Esophagus mucosa (tissue), 1 donor: ENCODE data around the gene CASP7. TPM values are rescaled to one million over a fixed set of nuclear protein-coding genes. Genes with fewer than 3 reads are reported as not detected.
A peak's percentile ranks its signal among the peaks of the same experiment; 100 is the strongest.

Experiments
- ATAC-seq: fragments of 200-7000 bp; cut with Tn5 transposase; one replicate; pipeline ENCODE4 v1.9.1; 2020
- total RNA-seq: library from RNA; stranded (reverse); gene quantifications from one replicate; pipeline ENCODE4 v1.2.4, GENCODE V29; 2023
- donor health status: DM: yes; HTN: yes; CAD: no.

Gene CASP7
- total RNA-seq, 1 donor from 2014 or later, result 14.0 TPM

DNA sequence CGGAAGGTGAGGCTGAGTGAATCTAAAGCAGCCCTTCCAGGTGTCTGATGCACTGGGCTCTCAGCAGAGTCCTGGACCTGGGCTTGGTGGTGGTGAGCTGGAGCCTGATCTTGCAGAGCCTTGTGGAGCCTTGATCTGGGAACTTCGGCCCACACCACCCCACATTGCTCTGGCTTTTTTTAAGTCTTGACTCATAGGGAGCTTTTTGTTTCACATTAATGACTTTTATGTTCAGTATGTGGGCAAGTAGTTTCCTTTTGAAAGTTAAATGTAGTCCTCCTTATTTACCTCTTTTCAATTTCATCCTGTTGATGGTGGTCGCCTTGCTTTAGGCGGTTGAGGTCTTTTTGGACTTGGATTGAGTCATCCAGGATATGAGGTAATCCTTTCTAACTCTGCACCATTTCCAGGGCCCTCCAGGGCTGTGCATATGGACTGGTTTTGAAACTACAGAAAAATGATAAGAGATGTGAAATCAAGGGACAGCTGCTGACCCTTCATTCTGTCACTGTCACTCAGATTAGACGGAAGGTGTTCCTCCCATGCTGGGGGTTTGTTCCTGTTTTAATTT, 12.9 kb upstream of the CASP7 start:
- no peak for ATAC-seq

DNA sequence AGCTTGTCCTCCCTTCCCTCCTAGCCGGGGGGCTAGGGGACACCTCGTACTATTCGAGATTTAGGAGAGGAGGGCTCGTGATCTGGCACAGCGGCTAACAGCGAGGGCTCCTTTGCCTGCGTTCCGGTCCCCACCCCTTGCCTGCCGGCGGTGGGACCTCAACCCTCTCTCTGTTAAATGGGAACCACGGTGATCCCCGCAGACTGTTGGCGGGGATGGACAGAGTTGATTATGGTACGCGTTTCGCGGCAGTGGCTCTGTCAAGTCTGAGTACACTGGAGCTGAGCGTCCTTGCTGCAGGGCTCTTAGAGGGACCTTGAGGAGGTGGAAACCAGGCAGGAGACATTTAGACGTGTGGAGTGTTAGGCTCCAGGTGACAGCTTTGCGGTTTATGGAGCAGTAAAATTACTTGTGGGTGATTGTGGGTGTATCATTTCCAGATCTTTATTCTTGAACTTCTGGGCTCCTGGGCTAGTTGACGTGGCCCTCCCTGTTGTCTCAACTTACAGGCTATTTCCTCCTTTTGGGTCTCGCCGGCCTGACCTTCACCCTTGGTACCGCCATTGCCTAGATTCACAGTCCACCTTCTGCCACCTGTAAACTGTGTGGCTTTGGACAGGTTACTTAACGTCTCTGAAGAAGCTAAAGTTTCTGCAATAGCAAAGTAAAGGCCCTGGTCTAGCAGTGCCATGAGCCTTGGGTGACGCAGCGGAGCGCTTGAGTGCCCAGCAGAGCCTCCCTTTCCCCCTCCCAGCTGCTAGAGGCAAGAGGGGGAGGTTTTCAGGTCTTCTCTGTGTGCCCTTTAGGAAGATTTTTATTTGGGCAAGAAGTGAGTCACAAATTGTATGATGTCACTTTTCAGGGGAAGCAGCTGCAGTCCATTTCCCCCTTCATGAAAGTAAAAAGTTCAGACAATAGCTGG, 739 bp downstream of the CASP7 start:
- ATAC-seq, result peak; percentile 63

DNA sequence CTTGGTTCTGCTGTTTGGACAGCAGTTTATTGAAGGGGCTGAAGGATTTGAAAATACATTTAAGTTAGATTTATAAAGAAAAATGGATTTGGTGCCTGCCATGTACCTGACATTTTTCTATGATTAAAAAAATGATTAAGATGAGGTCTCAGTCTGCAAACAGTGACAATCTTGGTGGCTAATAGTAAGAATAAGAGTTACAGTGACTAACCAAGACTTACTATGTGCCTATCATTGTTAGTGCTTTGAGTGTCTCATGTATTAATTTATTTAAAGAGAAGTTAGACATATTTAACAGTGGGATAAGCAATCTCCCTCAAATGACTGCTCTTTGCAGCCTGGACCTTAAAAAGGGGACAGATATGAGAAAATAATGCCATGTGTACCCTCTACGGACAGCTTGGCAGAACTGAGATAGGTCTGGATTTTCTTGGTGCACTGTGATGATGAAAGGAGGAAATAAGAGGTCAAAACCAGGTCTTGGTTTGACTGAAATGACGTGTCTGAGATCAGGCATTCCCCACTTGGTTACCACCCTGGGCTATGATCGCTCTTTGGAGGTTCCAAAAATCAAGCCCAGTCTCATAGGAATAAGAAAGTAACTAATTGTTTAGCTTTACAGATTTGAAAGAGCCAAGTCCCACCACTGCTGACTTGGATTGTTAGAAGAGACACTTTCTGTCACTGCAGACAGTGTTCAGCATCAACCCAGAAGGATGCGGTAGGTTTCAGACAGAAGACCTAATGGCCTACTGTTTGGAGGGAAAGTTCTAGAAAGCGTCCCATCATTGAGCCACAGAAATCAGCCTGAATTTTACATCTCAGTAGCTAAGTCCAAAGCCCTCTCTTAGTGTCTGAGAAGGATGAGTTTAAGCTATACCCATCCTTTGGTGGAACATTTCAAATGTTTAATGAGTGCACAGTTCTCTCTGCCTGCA, 2.1 kb downstream of the CASP7 start:
- ATAC-seq, result no peak

DNA sequence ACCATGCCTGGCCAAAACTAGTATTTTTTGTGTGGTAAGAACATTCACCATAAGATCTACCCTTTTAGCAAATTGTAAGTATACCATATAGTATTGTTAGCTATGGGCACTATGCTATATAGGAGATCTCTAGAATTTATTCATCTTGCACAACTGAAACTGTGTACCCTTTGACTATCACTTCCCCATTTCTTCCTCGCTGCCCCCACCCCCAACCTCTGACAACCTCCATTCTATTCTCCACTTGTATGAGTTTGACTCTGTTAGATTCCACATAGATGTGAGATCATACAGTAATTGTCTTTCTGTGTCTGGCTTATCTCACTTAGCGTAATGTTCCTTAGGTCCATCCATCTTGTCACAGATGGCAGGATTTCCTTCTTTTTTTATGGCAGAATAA, 3.6 kb downstream of the CASP7 start:
- ATAC-seq, result no peak

DNA sequence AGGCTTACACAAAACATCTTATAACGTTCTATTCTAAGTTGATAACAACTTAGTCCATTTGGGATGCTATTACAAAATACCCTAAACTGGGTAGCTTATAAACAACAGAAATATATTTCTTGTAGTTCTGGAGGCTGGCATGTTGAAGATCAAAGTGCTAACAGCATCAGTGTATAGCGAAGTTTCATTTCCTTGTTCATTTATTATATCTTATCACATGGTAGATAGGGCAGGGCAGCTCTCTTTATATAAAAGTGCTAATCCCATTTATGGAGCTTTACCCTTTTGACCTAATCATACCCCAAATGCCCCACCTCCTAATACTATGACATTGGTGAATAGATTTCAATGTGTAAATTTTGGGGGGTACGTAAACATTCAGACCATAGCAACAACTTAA, 6.3 kb downstream of the CASP7 start:
- no peak for ATAC-seq

DNA sequence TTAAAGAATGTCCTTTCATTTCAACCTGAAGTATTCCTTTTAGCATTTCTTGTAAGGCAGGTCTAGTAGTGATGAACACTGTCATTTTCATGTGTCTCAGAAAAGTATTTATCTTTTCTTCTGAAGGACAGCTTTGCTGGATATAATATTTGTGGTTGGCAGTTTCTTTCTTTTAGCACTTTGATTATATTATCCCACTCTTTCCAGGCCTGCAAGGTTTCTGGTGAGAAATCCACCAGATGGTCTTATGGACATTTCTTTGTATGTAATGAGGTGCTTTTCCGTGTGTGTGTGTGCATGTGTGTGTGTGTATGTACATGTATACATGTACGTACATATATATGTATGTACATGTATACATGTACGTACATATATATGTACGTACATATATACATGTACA, 7.3 kb downstream of the CASP7 start:
- no peak for ATAC-seq

DNA sequence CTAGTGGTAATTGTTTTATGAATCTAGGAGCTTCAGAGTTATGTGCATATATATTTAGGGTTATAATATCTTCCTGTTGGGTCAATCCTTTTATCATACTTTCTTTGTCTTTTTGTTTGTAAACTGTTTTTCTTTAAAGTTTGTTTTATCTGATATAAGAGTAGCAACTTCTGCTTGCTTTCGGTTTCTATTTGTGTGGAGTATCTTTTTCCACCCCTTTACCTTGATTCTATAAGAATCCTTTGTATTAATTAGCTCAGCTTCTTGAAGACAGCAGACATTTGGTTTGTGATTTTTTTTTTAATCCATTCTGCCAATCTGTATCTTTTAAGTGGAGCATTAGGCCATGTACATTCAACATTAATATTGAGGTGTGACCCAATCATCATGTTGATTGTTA, 9.3 kb downstream of the CASP7 start:
- ATAC-seq, result no peak

DNA sequence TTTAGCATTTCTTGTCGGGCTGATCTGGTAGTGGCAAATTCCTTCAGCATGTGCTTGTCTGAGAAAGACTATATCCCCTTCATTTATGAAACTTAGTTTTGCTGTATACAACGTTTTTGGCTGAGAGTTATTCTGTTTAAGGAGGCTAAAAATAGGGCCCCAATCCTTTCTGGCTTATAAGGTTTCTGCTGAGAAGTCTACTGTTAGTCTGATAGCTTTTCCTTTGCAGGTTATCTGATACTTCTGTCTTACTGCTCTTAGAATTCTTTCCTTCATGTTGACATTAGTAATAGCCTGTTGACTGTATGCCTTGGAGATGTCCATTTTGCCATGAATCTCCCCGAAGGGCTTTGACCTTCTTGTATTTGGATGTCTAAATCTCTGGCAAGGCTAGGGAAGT, 9.9 kb downstream of the CASP7 start:
- ATAC-seq, result no peak

DNA sequence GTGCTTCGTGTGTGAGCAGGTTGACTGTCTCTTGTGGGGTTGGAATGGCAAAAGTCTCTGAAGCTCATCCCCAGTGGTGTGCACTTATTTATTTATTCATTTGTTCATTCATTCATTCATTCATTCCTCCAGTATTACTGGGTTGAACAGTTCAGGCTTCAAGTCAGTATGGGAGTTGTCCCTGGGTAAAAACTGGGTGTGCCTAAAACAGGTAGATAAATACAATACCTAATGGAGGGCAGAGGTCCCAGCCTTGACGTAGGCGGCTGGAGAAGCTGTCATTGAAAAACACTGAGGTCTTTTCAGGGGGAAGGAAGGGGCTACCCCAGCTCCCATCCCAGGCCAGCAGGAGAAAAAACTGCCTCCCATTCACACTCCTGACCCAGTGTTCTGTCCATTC, 11.0 kb downstream of the CASP7 start:
- no peak for ATAC-seq

DNA sequence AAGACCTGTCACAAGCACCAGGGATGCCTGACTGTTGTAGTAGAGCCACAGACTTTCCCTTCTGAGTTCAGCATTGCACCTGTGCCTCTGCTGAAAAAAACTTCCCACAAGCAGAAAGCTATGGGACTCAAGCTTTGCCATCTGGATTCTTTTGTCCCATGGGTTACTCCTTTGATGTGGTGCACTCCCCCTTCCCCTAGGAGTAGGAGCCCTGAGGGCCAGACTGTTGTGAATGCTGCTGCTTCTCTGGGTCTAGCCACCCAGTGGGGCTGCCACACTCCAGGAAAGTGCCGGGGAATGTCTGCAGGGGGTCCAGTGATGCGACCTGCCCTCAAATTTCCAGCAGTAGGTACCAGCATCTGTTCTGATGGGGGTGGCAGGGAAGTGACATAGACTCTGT, 11.7 kb downstream of the CASP7 start:
- ATAC-seq, result no peak

DNA sequence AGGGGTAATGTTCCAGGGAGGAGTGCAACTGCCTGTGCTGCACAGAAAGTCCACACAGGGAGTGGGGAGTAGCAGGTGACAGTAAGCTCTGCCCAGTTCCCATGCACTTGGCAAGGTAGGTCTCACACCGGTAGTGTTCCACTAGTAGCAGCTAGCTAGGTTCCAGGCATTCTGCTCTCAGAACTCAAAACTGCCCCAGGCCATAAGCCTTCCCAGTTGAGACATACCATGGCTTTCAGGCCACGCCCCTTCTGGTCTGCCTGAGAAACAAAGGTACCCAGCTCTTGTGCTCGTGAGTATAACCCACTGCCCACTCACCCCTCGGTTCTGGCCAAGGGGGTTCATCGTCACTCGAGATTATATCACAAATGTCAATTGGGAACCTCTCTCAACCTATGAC, 12.6 kb downstream of the CASP7 start:
- ATAC-seq, result no peak

DNA sequence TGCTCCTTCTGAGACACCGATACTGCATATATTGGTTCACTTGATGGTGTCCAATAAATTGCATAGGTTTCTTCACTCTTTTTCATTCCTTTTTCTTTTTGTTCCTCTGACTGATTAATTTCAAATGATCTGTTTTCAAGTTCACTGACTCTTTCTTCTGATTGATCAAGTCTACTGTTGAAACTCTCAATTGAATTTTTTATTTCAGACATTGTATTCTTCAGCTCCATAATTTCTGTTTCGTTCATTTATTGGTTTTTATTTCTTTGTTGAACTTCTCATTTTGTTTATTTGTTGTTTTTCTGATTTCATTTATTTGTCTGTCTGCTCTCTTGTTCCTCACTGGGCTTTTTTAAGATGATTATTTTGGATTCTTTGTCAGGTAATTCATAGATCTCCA, 13.6 kb downstream of the CASP7 start:
- ATAC-seq, result no peak

DNA sequence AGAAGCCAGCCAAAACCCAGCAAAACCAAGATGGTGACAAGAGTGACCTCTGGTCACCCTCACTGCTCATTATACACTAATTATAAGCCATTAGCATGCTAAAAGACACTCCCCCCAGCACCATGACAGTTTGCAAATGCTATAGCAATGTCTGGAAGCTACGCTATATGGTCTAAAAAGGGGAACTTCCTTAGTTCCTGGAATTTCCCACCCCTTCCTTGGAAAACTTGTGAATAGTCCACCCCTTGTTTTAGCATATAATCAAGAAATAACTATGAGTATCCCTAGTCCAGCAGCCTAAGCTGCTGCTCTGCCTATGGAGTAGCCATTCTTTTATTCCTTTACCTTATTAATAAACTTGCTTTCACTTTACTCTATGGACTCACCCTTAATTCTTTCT, 16.0 kb downstream of the CASP7 start:
- no peak for ATAC-seq

DNA sequence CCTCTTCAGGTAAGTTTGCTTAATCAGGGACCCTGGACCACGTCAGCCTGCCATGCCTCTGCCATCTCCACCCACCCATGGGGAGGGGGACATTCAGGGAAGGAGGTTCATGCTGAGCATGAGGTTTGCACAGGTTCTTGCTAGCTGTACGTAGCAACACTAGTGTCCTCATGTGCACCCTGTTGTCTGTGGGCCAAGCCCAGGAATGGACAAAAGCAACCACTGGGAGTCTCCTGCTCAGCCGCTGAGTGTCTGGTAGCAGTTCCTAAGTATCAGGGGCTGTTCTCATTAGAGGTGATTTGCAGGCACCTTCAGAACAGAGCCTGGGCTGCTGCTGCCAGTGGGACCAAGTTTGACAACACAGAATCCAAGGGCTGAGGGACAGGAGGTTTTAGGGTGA, 17.9 kb downstream of the CASP7 start:
- no peak for ATAC-seq

DNA sequence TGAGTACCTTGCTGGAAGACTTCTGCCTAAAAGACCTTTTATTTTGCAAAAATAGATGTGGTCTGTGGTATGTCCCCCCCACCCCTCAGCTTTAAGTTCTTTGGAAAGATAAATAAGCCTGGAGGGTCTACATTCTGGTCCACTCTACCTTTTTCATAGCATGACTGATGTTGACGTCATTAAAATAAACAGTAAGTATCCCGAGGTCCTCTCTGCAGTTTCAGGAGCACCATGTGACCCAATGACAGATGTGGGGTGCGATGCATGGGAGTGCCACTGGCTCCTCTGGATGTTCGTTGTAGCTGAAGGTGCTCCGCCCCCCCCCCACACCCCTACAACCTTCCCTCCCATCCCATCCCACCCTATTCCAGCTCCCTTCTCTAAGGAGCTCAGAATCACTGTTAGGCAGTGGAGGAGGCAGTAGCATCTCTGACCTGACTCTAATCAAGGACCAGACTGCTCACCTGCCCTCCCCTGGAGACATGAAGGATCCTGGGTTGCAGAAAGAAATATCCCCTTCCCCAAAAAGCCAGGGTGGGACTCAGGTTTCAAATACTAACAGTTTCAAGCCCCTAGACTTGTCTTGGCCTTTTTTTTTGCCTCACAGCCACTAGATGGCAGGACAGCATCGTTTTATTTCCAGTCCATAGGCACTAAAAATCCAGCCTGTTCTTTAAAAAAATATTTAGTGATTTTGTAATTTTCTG, 25.1 kb downstream of the CASP7 start:
- no peak for ATAC-seq

DNA sequence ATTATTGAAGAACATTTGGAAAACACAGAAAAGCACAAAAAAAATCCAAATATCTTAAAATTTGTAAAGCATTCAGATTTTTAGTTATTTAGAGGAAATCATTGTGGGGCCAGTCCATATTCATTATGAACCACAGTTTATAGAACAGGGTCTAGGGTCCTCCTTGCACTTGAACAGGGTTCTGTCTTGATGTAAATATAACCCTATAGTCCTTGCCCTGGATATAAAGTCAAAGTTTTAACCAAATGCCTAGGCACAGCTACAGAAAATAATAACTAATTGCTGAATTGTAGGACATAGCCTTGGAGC, 25.6 kb downstream of the CASP7 start:
- no peak for ATAC-seq

DNA sequence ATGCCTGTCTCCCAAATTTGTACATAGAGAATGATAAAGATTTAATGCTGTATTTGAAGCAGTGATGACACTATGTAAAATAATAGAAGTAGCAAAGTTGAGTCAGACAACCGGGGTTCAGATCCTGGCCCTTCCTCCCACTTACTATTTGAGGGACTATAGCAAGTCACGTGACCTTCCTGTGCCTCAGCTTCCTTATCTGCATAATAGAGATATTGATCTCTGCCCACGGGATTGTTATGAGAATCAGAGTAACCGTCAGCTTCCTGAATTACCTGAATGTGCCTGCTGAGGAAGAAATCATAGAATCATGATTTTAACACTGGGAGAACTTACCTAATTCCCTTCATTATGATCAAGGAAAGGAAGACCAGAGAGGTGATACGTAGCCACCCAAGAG, 26.9 kb downstream of the CASP7 start:
- ATAC-seq, result no peak

DNA sequence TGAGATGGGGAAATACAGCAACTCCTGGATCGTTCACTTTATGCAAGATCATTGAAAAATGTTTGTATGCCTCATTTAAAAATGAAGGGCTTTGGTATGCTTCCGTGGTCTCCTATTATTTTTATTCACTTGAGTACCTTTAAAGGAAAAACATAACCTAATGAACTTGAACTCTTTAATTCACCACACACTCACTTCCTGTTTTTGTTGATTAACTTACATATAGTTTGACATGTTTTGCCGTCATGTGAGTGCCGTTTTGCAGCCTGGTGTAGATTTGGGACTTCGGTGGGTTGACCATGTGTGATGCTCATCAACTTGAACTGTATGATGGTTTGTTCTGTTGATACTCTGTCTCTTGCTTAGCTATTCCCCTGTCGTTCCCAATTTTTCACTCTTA, 28.9 kb downstream of the CASP7 start:
- no peak for ATAC-seq

DNA sequence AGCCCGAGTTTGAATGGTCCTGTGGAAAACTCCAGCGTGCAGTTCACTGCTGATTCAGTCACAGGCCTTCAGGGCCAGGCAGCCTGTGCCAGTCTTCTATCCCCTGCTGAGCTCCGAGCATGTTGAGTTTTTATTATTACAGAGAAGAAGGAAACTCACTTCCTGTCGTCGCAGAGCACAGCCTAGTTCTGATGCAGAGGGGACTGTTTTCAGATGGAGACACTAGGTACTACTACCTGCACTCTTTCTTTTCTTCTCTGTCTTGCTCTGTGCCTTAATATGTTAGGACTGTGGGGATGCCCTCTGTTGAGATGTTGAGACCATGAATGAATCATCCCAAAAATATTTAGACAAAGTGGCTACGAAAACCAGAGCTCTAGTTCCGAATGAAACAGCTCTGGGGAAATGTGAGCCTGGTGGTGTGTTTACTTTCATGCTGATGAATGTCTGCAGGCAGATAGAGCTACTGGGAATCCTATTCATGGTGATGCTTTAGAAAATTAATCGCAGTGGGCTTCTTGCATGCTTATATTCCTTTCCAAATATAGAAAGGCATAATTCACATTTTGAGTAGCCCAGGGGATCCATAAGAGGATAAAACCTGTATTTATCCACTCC, 29.6 kb downstream of the CASP7 start:
- ATAC-seq, result no peak

DNA sequence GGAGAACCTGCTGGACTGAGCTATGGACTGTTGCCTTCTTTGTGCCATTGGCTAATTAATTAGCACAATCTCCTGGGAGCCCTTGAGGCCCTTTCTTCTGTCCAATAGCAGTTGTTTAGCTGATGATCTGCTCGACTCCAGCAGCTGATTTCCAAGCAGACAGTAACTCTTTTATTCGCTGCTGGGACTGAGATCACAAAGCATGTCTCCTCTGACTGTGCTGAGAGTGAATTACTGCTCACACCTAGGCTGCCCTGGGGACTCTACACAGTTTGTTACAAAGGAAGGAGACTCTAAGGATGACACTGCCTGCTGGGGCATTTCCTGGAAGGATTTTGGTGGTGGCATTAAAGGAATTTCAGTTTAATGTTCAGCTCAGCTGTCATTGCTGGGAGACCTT, 31.4 kb downstream of the CASP7 start:
- no peak for ATAC-seq

DNA sequence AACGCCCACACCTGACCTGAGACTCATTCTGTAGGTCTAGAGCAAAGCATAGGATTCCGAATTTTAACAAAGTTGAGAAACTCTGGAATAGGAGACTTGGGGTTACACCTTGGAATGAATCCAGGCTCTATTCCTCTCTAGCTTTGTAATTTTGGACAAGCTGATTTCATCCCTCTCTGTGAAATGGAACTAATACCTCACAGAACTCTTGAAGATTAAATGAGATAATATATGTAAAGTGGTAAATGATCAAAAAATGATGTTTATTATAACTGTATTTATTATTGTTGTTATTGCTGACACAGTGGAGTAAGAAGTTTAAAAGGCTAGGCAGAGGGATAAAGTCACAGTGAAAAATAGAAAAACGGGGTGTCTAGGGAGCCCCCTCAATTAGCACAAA, 32.3 kb downstream of the CASP7 start:
- no peak for ATAC-seq
